A204.1 (cell line): Measurements from ENCODE around the gene AOPEP.

Experiments used
- FAIRE-seq: peaks from 2 replicates; lab custom pipeline; 2012; peaks lifted over from hg19 to GRCh38; lab: Jason Lieb, UNC

The AOPEP gene

DNA sequence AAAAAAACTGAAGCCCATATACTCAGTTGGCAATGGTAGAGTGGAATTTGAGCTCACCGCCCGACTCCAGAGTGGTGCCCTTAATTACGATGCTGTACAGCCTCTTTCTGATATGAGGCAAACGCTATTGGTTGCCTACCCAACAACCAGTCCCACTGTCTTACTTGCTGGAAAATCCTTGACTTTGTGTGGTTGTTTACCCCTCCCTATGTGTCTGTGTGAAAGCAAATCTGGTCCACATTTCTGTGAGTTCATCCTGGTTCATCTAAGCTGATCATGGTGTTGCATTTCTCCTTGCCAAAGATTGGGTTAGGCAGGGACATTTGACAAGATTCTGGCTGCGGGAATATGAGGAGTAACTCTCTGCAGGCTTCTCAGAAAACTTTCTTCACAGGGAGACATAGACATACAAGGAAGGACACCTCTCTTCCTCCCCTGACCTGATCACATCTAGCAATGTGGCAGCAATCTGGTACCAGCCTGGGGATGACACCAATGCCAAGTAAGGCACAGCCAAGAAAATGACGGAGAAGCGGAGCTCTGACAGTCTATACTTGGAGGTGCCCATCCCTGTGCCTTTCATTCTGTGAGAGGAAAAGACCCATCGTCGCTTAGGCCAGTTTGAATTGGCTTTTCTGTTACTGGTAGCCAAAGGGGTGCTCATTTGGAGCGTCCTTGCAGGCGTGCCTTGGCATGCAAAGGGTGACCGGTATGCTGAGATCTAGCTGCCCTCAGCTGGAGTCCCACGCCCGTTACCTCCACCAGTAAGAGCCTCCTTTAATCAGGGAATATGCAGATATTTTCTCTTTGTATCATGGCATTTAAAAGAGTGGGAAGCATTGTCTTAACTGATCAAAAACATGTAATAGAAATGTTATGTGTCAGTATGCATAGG is 124.3 kb downstream of the AOPEP start:
- no peak for FAIRE-seq

DNA sequence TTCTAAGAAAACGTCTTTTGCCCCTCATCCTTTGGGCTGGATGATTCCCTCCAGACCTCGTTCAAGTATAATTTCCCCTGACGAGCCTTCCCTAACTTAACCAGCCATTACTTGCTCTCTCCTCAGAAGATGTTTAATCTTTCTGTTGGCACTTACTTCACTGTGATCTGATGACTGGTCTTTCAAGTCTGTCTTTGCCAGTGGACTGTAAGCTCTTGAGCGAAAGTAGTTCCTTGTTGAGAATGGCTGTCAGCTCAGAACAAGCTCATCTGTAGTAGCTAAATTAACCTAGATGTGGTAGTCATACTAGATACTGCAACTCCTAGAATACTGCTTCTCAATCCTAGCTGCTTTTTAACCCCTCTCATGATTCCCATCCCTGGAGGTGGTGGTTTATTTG is 125.0 kb downstream of the AOPEP start:
- FAIRE-seq: no peak

DNA sequence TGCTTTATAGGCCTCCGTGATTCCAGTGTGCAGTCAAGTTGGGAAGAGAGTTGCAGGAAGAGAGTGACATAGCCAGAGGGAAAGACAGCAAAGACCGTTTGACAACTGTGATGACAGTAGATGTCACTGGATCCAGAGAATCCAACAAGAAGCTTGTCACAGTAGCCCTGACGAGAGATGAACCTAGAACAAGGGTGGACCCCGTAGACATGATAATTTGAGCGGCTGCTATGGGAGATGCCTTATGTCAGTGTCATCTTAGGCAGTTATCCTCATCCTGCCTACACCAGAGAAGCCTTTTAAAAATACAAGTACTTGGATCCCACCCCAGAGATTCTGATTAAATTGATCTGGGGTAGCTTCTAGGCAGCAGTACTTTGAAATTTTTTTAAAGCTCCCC is 125.4 kb downstream of the AOPEP start:
- no peak for FAIRE-seq

DNA sequence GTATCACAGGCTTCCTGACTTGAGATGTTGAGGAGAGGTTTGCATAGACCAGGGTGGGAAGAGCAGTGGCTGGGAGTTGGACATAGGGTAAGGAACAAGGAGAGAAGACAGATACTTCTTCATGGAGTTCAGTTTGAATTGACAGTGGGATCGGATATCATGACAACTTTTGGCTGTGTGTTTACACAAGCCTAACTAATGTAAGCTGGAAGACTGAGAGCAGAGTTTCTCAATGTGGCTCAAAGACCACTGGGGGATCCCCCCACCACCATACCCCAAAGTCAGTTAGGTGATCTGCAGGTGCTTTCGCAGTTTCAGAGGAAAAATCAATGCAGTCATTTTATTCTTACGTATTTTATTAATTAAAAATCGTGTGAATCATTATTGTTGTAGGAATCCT is 125.9 kb downstream of the AOPEP start:
- no peak for FAIRE-seq

DNA sequence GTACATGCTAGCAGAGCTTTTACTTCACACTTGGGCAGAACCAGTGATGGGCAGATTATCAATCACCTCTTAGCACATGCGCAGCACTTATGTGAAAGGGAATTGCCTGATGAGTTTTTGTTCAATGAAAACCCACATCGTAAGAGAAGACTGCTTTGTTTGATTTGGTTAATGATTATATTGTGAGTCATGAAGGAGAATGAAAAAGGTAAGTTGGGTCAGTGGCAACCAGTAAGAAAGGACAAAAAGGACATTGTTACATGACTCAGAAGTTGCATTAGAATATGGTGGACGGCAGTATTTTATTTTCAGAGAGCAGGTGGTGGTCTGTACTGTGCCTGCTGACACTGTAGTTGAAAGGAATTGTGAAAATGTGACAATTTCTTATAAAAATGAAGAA is 127.4 kb downstream of the AOPEP start:
- no peak for FAIRE-seq

DNA sequence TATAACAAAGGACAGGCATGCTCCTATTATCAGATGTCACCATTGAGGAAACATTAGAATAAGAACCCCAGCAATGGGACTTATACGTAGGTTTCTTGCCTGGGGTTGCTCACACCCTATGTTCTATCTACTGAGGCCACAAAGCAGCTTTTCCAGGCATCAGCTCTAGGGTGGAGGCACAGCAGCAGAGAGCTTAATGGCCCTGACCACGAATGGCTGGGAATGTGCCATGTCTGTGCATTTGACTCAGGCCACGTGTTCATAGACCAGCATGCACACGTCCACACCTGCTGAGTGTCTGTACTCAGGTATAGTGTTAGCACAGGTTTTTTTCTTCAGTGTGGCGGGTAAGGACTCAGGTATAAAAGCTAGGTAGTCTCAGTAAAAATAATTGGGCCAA is 129.4 kb downstream of the AOPEP start:
- FAIRE-seq: no peak

DNA sequence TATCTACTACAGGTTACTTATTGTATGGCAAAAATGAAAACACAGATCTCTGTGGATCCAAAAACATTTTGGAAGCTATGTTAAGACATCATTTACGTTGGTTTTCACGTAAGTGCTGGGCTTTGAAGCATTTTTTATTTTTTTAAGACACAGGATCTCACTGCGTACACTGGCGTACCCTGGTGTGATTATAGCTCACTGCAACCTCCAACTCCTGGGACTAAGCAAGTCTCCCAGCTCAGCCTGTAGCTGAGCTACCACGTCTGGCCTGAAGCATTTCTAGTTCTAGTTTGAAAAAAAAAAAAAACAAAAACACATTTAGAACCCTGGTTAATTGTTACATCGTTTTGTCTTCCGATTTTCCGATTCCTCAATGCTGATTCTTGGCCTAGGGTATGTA is 131.3 kb downstream of the AOPEP start:
- no peak for FAIRE-seq

DNA sequence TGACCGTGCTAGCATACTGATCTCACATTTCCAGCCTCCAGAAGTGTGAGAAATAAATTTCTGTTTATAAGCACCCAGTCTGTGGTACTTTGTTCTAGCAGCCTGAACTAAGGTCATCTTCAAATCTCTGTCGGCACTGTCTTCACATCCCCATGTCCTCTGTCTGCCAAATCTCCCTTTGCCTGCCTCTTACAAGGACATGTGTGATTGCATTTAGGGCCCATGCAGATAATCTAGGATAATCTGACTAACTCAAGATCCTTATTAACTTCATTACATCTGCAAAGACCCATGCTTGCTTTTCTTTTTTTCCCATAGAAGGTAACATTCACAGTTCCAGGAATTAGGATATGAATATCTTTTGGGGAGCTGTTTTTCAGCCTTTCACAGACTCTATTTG is 132.7 kb downstream of the AOPEP start:
- no peak for FAIRE-seq

DNA sequence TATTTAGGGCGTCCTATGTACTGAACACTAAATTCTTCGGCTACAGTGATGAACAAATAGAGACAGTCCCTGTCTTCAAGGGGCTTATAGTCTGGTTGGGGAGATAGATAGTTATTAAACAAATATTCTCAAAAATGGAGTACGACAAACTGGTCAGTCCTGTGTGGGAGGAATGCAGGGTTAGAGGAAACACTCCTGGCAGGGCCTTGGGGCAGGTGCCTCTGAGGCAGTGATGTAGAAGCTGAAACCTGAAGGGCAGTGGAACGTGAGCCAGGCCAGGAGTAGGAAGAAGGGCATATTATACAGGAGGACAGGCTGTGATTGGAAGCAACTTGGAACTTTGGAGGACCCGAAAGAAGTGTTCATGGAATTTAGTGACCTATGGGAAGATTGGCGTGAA is 133.4 kb downstream of the AOPEP start:
- FAIRE-seq: no peak

DNA sequence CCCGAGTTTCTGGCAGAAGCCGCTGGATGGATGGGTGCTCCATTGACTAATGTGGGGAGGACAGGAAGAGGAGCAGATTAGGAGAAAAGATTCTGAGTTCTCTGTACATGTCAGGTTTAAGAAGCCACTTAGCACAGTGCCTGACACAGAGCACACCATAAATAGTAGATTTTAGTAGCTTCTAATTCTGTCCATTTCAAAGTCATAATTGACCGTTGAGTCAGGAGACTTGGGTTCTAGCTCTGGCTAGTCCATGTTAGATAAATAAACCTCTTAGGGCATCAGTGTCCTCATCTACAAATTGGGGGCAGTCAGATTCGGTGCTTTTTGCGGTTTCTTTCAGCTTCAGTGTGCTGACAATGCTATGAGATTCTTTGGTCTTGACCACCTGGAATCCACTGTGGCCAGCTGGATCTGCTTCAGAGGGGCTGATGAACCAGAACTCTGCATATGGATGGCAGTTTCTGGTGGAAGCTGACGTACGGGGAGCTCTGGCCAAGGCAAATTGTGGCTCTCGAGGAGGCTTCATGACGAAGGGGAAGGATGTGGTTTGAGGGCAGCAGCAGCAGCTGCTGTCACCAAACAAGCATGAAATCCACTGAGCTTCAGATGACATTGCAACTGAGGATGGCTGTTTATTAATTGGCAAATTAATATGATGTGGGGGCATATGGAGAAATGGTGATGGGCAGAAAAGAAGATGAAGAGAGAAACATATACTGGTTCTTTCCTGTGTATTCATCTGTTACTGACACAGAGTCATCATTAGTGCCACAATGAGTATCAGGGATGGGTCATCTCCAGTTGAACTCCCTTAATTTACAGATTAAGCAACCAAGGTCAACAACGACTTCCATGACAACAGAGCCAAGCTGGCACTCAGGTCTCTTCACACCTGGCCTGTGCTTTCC is 134.4 kb downstream of the AOPEP start:
- no peak for FAIRE-seq

DNA sequence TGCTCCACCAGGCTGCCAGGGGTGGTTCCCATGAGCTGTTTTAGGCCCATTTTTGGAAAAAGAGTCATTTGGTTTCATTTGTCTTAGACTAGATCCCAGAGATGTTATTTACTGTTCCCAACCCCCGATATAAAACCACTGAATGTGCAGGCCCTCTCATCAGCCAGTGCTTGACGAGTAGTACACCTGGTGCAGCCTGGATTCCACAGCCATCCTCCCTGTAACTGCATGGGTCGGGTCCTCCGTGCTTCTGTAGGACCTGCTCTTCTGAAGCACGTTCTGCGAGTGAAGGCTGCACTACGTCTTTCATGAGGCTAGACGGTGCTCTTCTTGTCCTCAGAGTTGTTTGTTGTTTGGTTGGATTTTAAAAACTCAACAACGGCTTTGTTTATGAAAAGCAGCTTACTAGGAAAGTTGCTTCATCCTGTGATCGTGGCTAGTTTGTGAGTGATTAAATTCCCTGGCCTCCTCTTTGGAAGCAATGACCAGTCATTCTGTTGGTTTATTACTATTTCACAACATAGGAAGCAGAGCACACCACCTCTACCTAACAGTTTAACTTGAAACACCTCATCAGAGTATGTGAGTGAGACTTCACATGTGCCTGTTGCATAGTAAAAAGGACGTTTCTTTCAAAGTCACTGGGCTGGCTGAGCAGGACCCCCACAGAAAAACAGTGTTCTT is 135.2 kb downstream of the AOPEP start:
- no peak for FAIRE-seq

DNA sequence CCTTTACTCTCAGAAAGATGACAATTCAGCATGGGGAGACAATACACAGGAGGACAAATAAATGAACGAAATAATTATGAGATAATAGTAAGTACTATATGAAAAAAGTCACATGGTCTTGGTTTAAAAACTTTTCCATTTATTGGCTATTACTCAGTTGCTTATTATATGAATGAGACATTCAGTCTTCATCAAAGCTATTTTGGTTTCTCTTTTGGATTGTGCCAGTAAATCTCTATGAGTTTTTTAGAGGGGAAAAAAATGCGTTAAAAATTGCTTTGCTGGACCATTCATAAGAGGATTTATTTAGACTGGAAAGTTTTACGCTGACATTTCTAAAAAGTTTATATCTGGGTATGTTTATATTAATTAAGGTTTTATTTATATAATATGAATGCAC is 137.7 kb downstream of the AOPEP start:
- FAIRE-seq: no peak

DNA sequence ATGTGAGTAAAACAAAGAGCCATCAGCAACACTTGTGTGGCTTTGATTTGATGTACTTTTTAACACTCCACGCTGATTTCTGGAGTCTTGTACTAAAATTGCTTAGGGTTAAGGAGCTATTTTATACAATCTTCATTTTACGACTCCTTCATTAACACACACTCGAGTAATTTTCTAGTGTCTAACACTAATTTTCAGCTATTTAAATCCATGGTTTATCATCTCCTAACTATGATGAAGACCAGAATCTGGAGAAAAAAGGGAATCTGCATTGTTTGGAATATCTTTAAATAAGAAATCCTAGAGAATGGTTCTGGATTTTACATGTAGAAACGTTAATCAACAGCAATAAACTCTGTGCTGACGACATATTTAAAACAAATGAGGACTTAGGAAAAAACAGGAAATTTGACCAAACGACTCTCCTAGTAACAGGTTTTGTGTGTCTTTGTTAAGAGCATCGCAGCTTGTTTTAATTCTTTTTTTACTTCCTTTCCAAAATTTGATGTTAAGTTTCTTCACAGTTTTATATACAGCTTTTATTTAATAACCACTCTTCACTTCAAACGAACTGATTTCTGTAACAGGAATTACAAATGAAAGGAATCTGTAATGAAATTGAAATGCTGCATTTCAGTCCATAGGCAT is 138.5 kb downstream of the AOPEP start:
- no peak for FAIRE-seq

DNA sequence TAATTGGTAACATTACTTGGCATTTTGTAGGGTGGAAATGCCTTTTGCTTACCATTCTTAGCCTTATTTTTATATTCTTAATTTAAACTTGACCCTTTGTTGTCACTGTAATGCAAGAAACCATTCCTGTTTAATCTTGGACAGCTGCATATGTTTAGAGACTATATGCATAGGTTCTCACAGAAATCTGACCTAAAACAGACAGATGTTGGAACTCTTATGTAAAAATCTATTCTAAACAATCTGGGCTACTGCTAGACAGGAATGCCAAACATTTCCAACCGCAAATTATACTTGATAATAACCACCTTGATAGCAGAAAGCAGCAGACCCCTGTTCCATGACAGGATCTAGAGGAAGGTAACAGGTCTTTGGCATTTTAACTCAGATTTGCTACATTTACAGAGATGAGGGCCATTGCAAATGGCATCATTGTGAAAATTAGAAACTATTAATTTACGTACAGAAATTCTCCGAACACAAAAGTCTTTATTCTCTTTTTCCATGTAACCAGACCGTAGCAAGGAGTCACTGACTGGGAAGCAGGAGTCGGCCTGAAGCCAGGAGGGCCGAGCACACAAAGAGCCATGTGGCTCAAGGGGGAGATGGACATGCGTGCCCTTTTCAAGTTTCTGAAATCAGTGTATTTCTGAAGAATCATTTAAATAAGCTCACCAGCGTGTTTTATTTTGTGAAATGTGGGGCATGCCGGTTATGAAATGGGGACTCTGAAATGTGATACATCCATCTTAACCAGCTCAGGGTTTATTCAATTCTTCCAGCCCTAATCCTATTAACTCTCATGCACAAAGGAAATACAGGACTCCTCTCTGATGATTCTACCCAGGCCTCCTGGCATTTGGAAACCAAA is 139.3 kb downstream of the AOPEP start:
- no peak for FAIRE-seq

DNA sequence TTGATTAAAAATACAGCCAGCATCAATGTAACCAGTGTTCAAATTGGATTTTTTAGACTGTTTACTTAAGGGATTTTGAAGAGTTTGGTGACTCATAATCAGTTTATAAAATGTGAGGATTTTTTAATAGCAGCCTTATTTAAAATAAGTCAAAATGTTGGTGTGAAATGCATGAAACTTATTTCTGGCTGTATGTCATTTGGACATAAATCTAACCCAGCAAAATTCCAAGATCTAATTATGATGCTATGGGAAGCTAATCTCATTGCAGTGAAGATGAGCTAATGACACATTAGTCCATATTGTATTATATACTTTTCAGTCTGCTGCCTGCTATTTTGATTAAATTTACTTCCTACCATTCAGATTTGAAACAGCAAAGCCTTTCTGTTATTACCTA is 140.3 kb downstream of the AOPEP start:
- no peak for FAIRE-seq

DNA sequence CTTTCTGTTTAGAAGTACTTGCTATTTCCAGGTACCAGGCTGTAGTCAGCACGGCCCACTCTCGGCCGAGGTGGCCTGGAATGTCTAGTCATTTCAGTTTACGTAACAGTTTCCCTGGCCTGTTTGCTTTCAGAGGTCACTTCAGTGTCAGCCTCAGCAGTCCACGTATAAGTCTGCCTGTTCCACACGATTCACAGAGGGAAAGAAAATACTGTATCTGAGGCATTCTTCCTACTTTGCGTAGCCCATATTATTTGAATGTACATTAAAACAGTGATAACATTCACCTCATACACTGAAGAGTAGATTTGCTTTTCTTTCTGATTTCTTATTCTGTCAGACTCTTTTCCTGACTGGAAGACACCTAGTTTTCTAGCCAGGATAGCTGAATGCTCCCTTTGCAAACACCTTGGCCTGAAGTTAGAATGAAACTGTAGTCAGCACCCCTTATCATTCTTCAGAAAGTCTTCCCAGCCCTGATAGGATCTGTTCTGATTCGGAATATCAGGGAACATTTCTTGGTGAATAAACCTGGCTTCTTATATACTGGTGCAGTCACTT is 140.9 kb downstream of the AOPEP start:
- no peak for FAIRE-seq

DNA sequence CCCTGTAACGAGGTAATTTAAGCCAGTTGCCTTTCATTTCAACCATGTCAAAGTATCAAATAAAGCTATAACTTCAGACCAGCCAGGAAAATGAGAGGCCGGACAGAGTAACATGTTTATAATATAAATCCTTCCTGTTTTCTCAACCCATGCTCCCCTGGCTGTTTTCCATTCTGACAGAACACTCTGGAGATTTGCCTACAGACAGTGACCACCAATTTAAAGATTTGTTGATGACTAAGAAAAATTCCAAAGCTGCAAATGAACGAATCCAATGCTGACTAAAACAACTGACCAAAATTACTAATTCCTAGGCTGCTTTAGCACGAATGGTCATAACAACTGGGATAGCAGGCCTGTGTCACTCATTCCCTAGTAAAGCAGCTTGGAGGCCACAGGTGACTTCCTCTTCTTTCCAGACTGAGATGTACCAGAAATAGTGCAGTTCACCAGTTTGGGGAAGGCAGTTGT is 141.4 kb downstream of the AOPEP start:
- no peak for FAIRE-seq

DNA sequence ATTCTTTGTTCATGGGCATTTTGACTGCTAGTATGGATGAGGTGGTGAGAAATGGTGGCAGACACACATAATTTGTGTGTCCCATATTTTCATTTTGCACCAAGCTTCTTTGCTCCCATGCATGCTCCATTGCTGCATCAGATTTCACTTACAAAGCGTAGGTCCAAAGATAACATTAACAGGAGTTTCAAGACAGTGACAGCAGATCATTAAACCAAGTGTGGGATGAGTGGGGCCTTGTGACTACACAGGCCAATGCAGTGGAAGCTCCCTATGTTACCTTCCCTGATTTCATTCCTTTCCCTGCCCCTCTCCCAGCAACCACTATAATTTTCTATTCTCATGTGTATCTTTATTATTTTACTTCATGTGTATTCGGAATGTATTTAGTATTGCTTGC is 142.0 kb downstream of the AOPEP start:
- no peak for FAIRE-seq

DNA sequence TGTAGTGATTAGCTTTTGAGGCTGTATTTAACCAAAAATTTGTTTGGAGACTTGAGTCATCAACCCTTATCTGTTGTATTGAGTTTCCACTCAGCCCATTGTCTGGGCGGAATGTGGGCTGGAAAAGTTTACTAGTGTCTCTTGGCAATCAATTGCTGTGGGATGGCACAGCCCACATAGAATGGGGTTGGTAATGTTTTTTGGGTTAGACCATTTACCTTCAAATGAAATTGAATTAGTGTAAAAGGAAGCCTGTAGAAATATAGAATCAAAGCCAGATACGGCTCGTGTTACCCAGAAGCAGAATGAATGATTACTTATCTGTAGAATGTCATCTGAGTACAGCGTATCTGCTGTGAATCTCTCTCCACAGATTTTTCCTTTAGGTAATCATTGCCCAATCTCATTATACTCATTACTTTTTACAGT is 142.9 kb downstream of the AOPEP start:
- FAIRE-seq: no peak

DNA sequence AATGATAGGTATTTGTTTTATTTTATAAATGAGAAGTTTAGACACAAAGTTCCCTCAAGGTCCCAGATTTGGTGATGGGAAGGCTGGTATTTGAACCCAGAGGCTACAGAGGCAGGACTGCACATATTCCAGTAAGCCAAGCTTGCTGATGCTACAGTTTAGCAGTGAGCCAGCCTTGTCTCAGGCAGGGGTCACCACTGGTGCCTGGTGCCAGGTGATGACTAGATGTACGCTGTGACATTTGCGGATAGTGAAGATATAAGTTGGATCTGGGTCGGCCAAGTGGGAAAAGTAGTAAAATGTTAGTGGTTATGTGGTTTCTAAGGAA is 143.9 kb downstream of the AOPEP start:
- no peak for FAIRE-seq
